Activated effector memory CD4-positive, alpha-beta T cell treated with anti-CD3 and anti-CD28 coated beads, Interleukin-2, amount 50 U/mL, for 16 hours (primary cell): ENCODE data around the gene SENP2.
"Not testable (repeated sequence)": the region's sequence is repeated elsewhere in the genome, so short reads cannot be mapped to it uniquely, and the experiment has no call there.

Source experiments
- DNase-seq: peaks from one replicate; pipeline ENCODE4 v3.0.0-alpha.2; 2020

SENP2 gene

GRCh38 chr3:185594073-185594472 is 8.0 kb downstream of the SENP2 start:
- no peak for DNase-seq

DNA sequence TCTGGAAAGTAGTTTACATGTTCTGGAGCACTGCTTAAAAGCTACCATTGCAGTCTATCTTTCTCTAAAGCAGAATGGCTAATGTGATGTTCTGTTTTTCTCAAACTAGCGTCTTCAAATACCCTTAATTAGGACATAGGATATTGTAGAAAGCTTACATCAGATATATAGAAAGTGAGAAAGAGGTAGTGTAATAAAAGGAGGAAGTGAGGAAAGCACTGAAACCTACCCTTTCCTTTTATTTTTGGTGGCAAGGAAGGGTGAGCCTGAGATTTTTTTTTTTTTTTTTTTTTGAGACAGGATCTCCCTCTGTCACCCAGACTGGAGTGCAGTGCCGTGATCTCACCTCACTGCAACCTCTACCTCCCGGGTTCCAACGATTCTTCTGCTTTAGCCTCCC is 9.4 kb downstream of the SENP2 start:
- no peak for DNase-seq

DNA sequence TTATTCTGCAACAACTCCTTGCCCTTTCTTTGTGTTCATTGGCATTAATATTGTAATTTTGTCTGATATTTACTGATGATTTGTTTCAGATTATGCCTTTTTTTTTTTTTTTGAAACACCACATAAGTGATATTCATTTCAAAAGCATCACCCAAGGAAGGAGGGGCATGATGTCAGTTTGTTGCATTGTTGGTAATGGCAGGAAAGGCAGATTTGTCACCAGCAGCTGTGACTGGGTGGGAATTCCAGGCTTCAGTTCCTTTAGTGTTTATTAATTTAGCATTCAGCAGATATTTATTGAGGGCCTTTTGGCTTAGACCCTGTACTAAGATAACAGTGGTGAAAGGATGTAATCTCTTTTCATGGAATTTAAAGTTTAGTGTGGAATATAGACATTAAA is 19.5 kb downstream of the SENP2 start:
- no peak for DNase-seq

GRCh38 chr3:185606196-185606595 is 20.1 kb downstream of the SENP2 start:
- DNase-seq: no peak

GRCh38 chr3:185613016-185613415 is 26.9 kb downstream of the SENP2 start:
- no peak for DNase-seq

- DNase-seq: no peak
Measured at GRCh38 chr3:185623939-185624665, 38.0 kb downstream of the SENP2 start.

- DNase-seq: no peak
Measured at GRCh38 chr3:185625784-185626183, 39.7 kb downstream of the SENP2 start.

GRCh38 chr3:185629554-185630181 is 43.6 kb downstream of the SENP2 start:
- no peak for DNase-seq

DNA sequence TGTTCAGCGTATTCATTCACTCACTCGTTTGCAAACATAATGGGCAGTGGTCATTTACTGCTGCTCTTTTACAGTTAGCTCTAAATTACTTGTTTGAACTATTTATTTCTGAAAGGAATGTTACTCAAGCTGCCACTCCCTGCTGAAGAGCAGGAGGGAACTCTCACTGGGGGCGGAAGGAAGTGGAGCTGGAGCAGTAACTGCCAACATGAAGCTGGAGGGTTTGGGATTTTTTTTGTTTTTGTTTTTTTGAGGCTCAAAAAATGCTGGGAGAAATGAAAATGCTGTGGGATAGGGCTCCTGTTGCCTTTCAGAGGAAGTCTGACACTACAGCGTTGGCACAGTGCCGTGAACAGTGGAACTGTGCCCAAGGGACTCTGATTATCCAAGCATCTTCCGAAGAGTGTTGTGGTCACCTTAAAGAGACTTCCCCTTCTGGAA is 44.1 kb downstream of the SENP2 start:
- no peak for DNase-seq

- DNase-seq: no peak
Measured at GRCh38 chr3:185631108-185631507, 45.0 kb downstream of the SENP2 start.

GRCh38 chr3:185631508-185632206 is 45.6 kb downstream of the SENP2 start:
- no peak for DNase-seq

GRCh38 chr3:185632996-185633395 is 46.9 kb downstream of the SENP2 start:
- DNase-seq: no peak

GRCh38 chr3:185637388-185637787 is 51.3 kb downstream of the SENP2 start:
- DNase-seq: no peak

GRCh38 chr3:185638651-185639050 is 52.6 kb downstream of the SENP2 start:
- DNase-seq: not testable (repeated sequence)

DNA sequence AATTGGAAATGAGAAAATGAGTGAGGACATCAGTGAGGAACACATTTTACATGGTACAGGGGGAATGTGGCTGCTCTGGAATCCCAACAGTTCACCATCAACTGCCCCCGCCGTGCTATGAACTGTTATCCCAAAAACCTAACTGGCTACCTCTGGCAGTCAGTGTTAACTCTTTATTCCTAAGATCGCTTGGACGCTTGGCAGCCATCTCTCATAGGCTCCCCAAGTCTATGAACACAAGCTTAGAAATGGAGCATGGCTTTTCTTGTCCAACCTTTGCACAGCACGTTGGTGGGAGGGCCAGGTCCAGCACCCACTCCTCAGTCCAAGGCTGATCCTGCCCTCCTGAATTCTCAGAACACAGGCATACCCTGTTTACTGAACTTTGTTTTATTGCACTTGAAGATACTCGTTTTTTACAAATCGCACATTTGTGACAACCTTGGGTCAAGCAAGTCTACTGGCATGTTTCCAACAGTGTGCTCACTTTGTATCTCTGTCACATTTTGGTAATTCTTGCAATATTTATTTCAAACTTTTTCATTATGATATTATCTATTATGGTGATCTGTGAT is 53.6 kb downstream of the SENP2 start:
- DNase-seq: no peak

- DNase-seq: no peak
Measured at GRCh38 chr3:185640308-185640707, 54.2 kb downstream of the SENP2 start.

- not testable (repeated sequence) for DNase-seq
Measured at GRCh38 chr3:185645191-185645590, 59.1 kb downstream of the SENP2 start.

- DNase-seq: no peak
Measured at GRCh38 chr3:185645596-185646381, 59.7 kb downstream of the SENP2 start.

- DNase-seq: no peak
Measured at GRCh38 chr3:185646382-185647133, 60.5 kb downstream of the SENP2 start.

- no peak for DNase-seq
Measured at GRCh38 chr3:185647134-185647879, 61.2 kb downstream of the SENP2 start.

DNA sequence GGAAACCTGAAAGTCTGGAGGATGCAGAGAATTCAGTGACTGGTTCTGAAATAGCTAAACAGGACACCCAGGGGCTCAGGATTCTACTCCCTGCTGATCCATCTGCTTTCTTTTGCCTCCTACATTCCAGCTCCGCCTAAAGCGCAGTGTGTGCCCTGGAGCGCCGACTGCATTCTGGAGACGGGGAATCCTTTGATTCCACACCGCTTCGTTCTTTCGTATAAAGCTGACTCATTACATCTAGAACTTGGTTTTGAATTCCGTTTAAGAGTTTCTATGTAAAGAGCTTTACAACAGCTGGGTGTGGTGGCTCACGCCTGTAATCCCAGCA is 61.8 kb downstream of the SENP2 start:
- DNase-seq: no peak
